Spleen (tissue), 11 donors: ENCODE measurements around the gene MICAL3. TPM values are rescaled to one million over a fixed set of nuclear protein-coding genes. Genes with fewer than 3 reads are reported as not detected.

Experiments used
- DNase-seq: peaks from one replicate; pipeline ENCODE4 v3.0.0-alpha.2; 2020
- H3K27ac ChIP-seq, 8 donors: fragments of 200-600 bp; sonication (generic) in 7 of 8; 1 replicate in 4 of 8; 2 replicates in 4 of 8; pipeline versions ENCODE4 v1.5.0 to v1.8.0; 2016 to 2021; ENCODE audit warnings: inconsistent platforms in 4 of 8, mild to moderate bottlenecking in 4 of 8, moderate library complexity in 1 of 8
- H3K27me3 ChIP-seq, 7 donors: fragments of 200-600 bp; sonication (generic) in 6 of 7; replicated peaks in 1 of 7; 1 replicate in 4 of 7; 2 replicates in 3 of 7; pipeline versions ENCODE4 v1.5.0 to v1.8.0; 2016 to 2021; ENCODE audit warnings: inconsistent platforms in 3 of 7, mild to moderate bottlenecking in 1 of 7
- H3K36me3 ChIP-seq, 6 donors: fragments of 200-600 bp; sonication (generic) in 5 of 6; 1 replicate in 4 of 6; 2 replicates in 2 of 6; pipeline versions ENCODE4 v1.5.0 to v1.8.0; 2016 to 2021; ENCODE audit warnings: inconsistent platforms in 2 of 6
- H3K4me1 ChIP-seq, 6 donors: fragments of 200-600 bp; sonication (generic) in 5 of 6; 1 replicate in 3 of 6; 2 replicates in 3 of 6; pipeline versions ENCODE4 v1.5.0 to v1.8.0; 2016 to 2021; ENCODE audit warnings: inconsistent platforms in 3 of 6
- H3K4me3 ChIP-seq, 8 donors: fragments of 200-600 bp; sonication (generic) in 7 of 8; 1 replicate in 4 of 8; 2 replicates in 4 of 8; pipeline versions ENCODE4 v1.5.0 to v1.8.0; 2016 to 2021; ENCODE audit warnings: inconsistent platforms in 4 of 8, mild to moderate bottlenecking in 4 of 8, moderate library complexity in 2 of 8
- H3K9me3 ChIP-seq, 8 donors: fragments of 200-600 bp; sonication (generic) in 7 of 8; 1 replicate in 4 of 8; 2 replicates in 4 of 8; pipeline versions ENCODE4 v1.5.0 to v1.8.0; 2016 to 2021; ENCODE audit warnings: inconsistent platforms in 4 of 8
- POLR2A ChIP-seq, 3 donors: fragments of 450-650 bp; IDR thresholded peaks; one replicate each; pipeline ENCODE4 v1.5.1; 2017; ENCODE audit warnings: antibody characterized with exemption in 3 of 3, mild to moderate bottlenecking in 1 of 3
- POLR2AphosphoS5 ChIP-seq, 3 donors: sonication (generic); formaldehyde crosslinking; IDR thresholded peaks; one replicate each; pipeline ENCODE4 v1.5.1; 2017; ENCODE audit warnings: antibody characterized with exemption in 3 of 3
- WGBS, 5 donors: extraction: QIAGEN DNeasy Blood & Tissue Kit in 3 of 5; methylation state at CpG; one replicate each; pipeline versions ENCODE4 v1.1.5 to v1.1.7; 2013 to 2018; 5-methylcytosine and 5-hydroxymethylcytosine counted together
- intact Hi-C: fragments of 100-400 bp; cut with DNase I; formaldehyde crosslinking; loops from one replicate; pipeline ENCODE4 v1.15.0; 2023; ENCODE audit warnings: low total_unique reads
- polyA plus RNA-seq, 3 donors: library from polyadenylated mRNA; stranded (reverse); fragments of 200-250 nt; gene quantifications; one replicate each; pipeline ENCODE4 v1.2.1, GENCODE V29; 2013
- total RNA-seq, 7 donors: library from RNA; depleted of rRNA in 3 of 7; stranded (reverse); fragments of >200 nt in 3 of 7; fragmentation: NEBNext Ultra II Directional in 4 of 7; extraction: Animal tissue kit (Norgen Biotek cat#: 25700) in 4 of 7; gene quantifications; one replicate each; pipeline versions ENCODE4 v1.1.0 to v1.2.1, GENCODE V29; 2016 to 2021
- TF ChIP-seq, protein P1 (sequence below), 11 experiments: fragments of 200-600 bp in 7 of 11; fragments of 450-650 bp in 4 of 11; sonication (generic) in 4 of 11; IDR thresholded peaks in 8 of 11; conservative IDR thresholded peaks in 3 of 11; 1 replicate in 7 of 11; 2 replicates in 4 of 11; pipeline versions ENCODE4 v1.4.0 to v1.8.0; 2016 to 2021; ENCODE audit warnings: antibody characterized with exemption in 11 of 11, inconsistent platforms in 4 of 11, mild to moderate bottlenecking in 1 of 11
- donor health status: healthy with polysubstance abuse.
- donor health status: DM: no; HTN: no; CAD: no; lungs with moderate emphysema.
- donor health status: DM: no; HTN: no; CAD: no.
- donor health status: Bipolar disorder and iron deficiency.
- donor health status: healthy.
- donor health status: DM: no; HTN: no; CAD: no.
- donor health status: DM: yes; HTN: yes; CAD: no.

Gene MICAL3
- total and polyA plus RNA-seq, 10 donors, result 2.6 to 133 (median 75.2) TPM

GRCh38 chr22:17861909-17862308 lies 162.5 kb downstream of the MICAL3 start:
- TF ChIP-seq, protein P1, sequence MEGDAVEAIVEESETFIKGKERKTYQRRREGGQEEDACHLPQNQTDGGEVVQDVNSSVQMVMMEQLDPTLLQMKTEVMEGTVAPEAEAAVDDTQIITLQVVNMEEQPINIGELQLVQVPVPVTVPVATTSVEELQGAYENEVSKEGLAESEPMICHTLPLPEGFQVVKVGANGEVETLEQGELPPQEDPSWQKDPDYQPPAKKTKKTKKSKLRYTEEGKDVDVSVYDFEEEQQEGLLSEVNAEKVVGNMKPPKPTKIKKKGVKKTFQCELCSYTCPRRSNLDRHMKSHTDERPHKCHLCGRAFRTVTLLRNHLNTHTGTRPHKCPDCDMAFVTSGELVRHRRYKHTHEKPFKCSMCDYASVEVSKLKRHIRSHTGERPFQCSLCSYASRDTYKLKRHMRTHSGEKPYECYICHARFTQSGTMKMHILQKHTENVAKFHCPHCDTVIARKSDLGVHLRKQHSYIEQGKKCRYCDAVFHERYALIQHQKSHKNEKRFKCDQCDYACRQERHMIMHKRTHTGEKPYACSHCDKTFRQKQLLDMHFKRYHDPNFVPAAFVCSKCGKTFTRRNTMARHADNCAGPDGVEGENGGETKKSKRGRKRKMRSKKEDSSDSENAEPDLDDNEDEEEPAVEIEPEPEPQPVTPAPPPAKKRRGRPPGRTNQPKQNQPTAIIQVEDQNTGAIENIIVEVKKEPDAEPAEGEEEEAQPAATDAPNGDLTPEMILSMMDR (IDR thresholded peaks at IDR 0.05 in 8 of 11, conservative IDR thresholded peaks at IDR 0.05 in 3 of 11), result no peak
- TF ChIP-seq POLR2A (IDR thresholded peaks at IDR 0.05), result no peak
- no peak for TF ChIP-seq POLR2AphosphoS5 (IDR thresholded peaks at IDR 0.05)
- peaks cover 3 to 100% (median 65%) of the 10 kb centered on the region in 6 donors for H3K36me3 ChIP-seq
- no peak for DNase-seq
- intact Hi-C loops, result no loop called here
- no peak overlapping the region for H3K27ac ChIP-seq
- H3K9me3 ChIP-seq, result no peaks in the 10 kb centered on the region
- H3K4me3 ChIP-seq, result no peak overlapping the region
- no peaks in the 10 kb centered on the region for H3K4me1 ChIP-seq
- no peaks in the 10 kb centered on the region for H3K27me3 ChIP-seq
- WGBS, 5 donors, result 82 to 86% (median 85%) methylated on average over 5 of the region's 5 CpGs

GRCh38 chr22:17860220-17860965 lies 164.0 kb downstream of the MICAL3 start:
- DNase-seq, result no peak
- Histone ChIP-seq H3K9me3 (no peaks in the 10 kb centered on the region), H3K27ac (no peak overlapping the region), H3K4me1 (no peaks in the 10 kb centered on the region), H3K4me3 (no peak overlapping the region), H3K27me3 (no peaks in the 10 kb centered on the region), H3K36me3 (peaks cover 3 to 97% (median 59%) of the 10 kb centered on the region in 6 donors)
- WGBS, 5 donors, result 91 to 94% (median 92%) methylated on average over 23 of the region's 23 CpGs
- TF ChIP-seq, protein P1 (IDR thresholded peaks at IDR 0.05 in 8 of 11, conservative IDR thresholded peaks at IDR 0.05 in 3 of 11), result no peak
- TF ChIP-seq POLR2AphosphoS5 (IDR thresholded peaks at IDR 0.05) (no peak), POLR2A (IDR thresholded peaks at IDR 0.05) (no peak)
- intact Hi-C loops, result no loop called here

DNA sequence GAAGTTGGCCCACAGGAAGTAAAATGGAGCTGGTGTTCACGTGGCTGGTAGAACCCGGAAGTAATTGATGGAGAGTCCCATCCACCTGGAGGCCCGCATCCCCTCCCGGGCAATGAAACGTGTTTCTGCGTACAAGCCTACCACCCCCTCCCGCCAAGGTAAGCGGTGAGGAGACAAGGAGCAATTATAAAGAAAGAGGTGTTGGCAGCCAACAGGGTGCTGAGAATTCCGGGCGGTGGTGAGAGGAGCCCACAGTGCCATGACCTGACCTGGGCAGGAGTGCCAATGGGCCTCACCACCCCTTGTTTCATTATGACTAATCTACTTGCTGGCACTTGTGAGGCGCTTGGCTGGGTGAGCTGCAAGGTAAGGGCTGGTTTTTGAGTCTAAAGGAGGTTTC lies 166.3 kb downstream of the MICAL3 start:
- peaks cover 0 to 94% (median 40%) of the 10 kb centered on the region in 6 donors for H3K36me3 ChIP-seq
- H3K4me1 ChIP-seq, result no peaks in the 10 kb centered on the region
- no peak overlapping the region for H3K4me3 ChIP-seq
- no peak overlapping the region for H3K27ac ChIP-seq
- intact Hi-C loops, result no loop called here
- no peak for DNase-seq
- WGBS, 5 donors, result 85 to 94% (median 89%) methylated on average over 11 of the region's 11 CpGs
- TF ChIP-seq, protein P1 (IDR thresholded peaks at IDR 0.05 in 8 of 11, conservative IDR thresholded peaks at IDR 0.05 in 3 of 11), result no peak
- TF ChIP-seq POLR2A (IDR thresholded peaks at IDR 0.05), result no peak
- no peak for TF ChIP-seq POLR2AphosphoS5 (IDR thresholded peaks at IDR 0.05)
- no peaks in the 10 kb centered on the region for H3K27me3 ChIP-seq
- no peaks in the 10 kb centered on the region for H3K9me3 ChIP-seq

- no peak for TF ChIP-seq POLR2A (IDR thresholded peaks at IDR 0.05)
- no peak for TF ChIP-seq POLR2AphosphoS5 (IDR thresholded peaks at IDR 0.05)
- TF ChIP-seq, protein P1 (IDR thresholded peaks at IDR 0.05 in 8 of 11, conservative IDR thresholded peaks at IDR 0.05 in 3 of 11), result no peak
- intact Hi-C loops, result no loop called here
- WGBS, 5 donors, result 93 to 97% (median 93%) methylated on average over 13 of the region's 13 CpGs
- Histone ChIP-seq H3K9me3 (no peaks in the 10 kb centered on the region), H3K4me3 (no peak overlapping the region), H3K36me3 (peaks cover 0 to 89% (median 33%) of the 10 kb centered on the region in 6 donors), H3K4me1 (no peaks in the 10 kb centered on the region), H3K27me3 (no peaks in the 10 kb centered on the region), H3K27ac (no peak overlapping the region)
- no peak for DNase-seq
Observed at GRCh38 chr22:17855572-17856290, 168.6 kb downstream of the MICAL3 start.
